ENCODE data around the gene NUDT4B. TPM values are rescaled to one million over a fixed set of nuclear protein-coding genes. Genes with fewer than 3 reads are reported as not detected.
"Not testable (repeated sequence)": the region's sequence is repeated elsewhere in the genome, so short reads cannot be mapped to it uniquely, and the experiment has no call there.

The NUDT4B gene
- polyA plus RNA-seq, 3 donors = 7.7 to 17.4 (median 8.4) TPM

DNA sequence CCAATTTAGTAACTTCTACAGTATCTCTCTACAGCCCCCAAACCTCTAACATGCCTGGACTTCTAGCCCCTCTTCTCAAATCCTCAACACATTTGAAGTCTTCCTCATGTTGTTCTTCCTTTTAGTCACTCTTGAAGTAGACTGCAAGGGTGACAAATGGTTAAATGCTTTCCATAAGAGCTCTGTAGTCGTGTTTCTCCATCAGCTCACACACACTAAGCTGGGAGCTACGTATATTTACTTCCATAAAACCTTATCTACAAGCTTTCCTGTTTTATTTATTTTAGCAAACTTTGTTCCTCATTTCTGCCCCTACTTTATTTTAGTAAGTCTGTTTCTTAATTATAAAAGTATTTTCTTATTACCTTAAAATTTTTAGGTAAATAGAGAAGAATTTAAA is 19.0 kb upstream of the NUDT4B start:
- H3K27ac ChIP-seq (ENCODE audit: low read depth in 1 of 2, low read length in 2 of 2); H3K4me1 ChIP-seq (ENCODE audit: control insufficient read depth in 1 of 2, insufficient read depth in 2 of 2, low read length in 2 of 2); H3K36me3 Mint-ChIP-seq; H3K4me2 ChIP-seq (replicated peaks; ENCODE audit: extremely low read depth, low read length, poor library complexity, severe bottlenecking); H3K9me3 Mint-ChIP-seq; H3K9me3 ChIP-seq (replicated peaks in 1 of 2; ENCODE audit: control insufficient read depth in 1 of 2, insufficient read depth in 1 of 2, low read length in 2 of 2); H3K27ac Mint-ChIP-seq; H3K9ac ChIP-seq (ENCODE audit: insufficient read depth, low read length, poor library complexity, severe bottlenecking); H3K27me3 ChIP-seq (ENCODE audit: control insufficient read depth in 2 of 2, insufficient read depth in 2 of 2, low read length in 2 of 2); H2AFZ ChIP-seq (ENCODE audit: insufficient read depth, low read depth, low read length, poor library complexity, severe bottlenecking); H3K27me3 Mint-ChIP-seq (ENCODE audit: low read depth in 3 of 3); intact Hi-C loops (cut with micrococcal nuclease); H3K36me3 ChIP-seq (replicated peaks in 1 of 2; ENCODE audit: control insufficient read depth in 1 of 2, insufficient read depth in 2 of 2, low read length in 2 of 2); DNase-seq; H3K79me2 ChIP-seq (ENCODE audit: insufficient read depth, low read length); H3K4me3 ChIP-seq (replicated peaks in 1 of 3; ENCODE audit: low read depth in 2 of 3, low read length in 3 of 3); H3K4me1 Mint-ChIP-seq; H4K20me1 ChIP-seq (ENCODE audit: insufficient read depth, low read length); H3K4me3 Mint-ChIP-seq: not testable (repeated sequence)
- no CpG with 5 or more reads among the region's 2 CpGs for WGBS (ENCODE audit: insufficient coverage)

- H3K27me3 Mint-ChIP-seq (ENCODE audit: low read depth in 3 of 3); H3K27ac ChIP-seq (ENCODE audit: low read depth in 1 of 2, low read length in 2 of 2); H3K4me3 Mint-ChIP-seq; DNase-seq; H3K4me1 ChIP-seq (ENCODE audit: control insufficient read depth in 1 of 2, insufficient read depth in 2 of 2, low read length in 2 of 2); H3K27ac Mint-ChIP-seq; H3K4me3 ChIP-seq (replicated peaks in 1 of 3; ENCODE audit: low read depth in 2 of 3, low read length in 3 of 3); intact Hi-C loops (cut with micrococcal nuclease); H3K79me2 ChIP-seq (ENCODE audit: insufficient read depth, low read length); H3K4me2 ChIP-seq (replicated peaks; ENCODE audit: extremely low read depth, low read length, poor library complexity, severe bottlenecking); H4K20me1 ChIP-seq (ENCODE audit: insufficient read depth, low read length); H3K9me3 ChIP-seq (replicated peaks in 1 of 2; ENCODE audit: control insufficient read depth in 1 of 2, insufficient read depth in 1 of 2, low read length in 2 of 2); H3K27me3 ChIP-seq (ENCODE audit: control insufficient read depth in 2 of 2, insufficient read depth in 2 of 2, low read length in 2 of 2); H2AFZ ChIP-seq (ENCODE audit: insufficient read depth, low read depth, low read length, poor library complexity, severe bottlenecking); H3K36me3 ChIP-seq (replicated peaks in 1 of 2; ENCODE audit: control insufficient read depth in 1 of 2, insufficient read depth in 2 of 2, low read length in 2 of 2); H3K4me1 Mint-ChIP-seq; H3K9ac ChIP-seq (ENCODE audit: insufficient read depth, low read length, poor library complexity, severe bottlenecking); H3K36me3 Mint-ChIP-seq; H3K9me3 Mint-ChIP-seq: not testable (repeated sequence)
- no CpG with 5 or more reads among the region's 4 CpGs for WGBS (ENCODE audit: insufficient coverage)
These were observed 16.3 kb upstream of the NUDT4B start for GRCh38 chr1:148732277-148732676.

DNA sequence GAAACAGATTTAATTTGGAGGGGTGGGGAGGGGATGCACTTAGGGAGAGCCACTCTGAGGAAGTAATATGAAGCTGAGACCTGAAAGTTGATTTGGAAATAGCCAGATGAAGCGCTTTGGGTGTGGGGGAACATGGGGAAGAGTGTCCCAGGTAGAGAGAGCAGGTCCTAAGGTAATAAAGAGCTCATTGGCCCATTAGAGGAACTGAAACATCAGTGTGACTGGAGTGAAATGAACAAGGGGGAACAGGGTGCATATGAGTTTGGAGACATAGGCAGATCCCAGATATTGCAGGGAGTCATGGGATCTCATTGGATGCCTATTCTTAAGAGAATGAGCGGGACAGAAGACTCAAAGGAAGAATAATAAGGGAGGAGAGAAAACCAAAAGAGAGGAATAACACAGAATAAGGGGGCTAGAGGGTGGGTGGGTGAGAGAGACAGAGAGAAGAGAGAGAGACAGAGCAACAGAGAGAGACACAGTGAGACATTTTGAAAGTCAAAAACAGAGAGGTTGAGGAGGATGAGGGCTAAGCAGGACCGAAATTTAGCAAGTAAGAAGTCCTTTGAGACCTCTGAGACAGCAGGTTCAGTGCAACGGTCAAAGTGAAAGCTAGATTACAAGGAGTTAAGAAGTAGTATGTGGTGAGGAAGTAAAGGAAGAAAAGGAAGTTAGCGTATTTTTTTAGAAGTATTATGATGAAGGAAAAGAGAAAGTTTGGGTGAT is 14.8 kb upstream of the NUDT4B start:
- H3K4me3 Mint-ChIP-seq; H3K4me1 ChIP-seq (ENCODE audit: control insufficient read depth in 1 of 2, insufficient read depth in 2 of 2, low read length in 2 of 2); H3K27me3 ChIP-seq (ENCODE audit: control insufficient read depth in 2 of 2, insufficient read depth in 2 of 2, low read length in 2 of 2); H3K27ac Mint-ChIP-seq; H3K4me1 Mint-ChIP-seq; H3K27me3 Mint-ChIP-seq (ENCODE audit: low read depth in 3 of 3); H3K79me2 ChIP-seq (ENCODE audit: insufficient read depth, low read length); H2AFZ ChIP-seq (ENCODE audit: insufficient read depth, low read depth, low read length, poor library complexity, severe bottlenecking); intact Hi-C loops (cut with micrococcal nuclease); H3K4me2 ChIP-seq (replicated peaks; ENCODE audit: extremely low read depth, low read length, poor library complexity, severe bottlenecking); H3K36me3 Mint-ChIP-seq; DNase-seq; H3K36me3 ChIP-seq (replicated peaks in 1 of 2; ENCODE audit: control insufficient read depth in 1 of 2, insufficient read depth in 2 of 2, low read length in 2 of 2); H3K9me3 ChIP-seq (replicated peaks in 1 of 2; ENCODE audit: control insufficient read depth in 1 of 2, insufficient read depth in 1 of 2, low read length in 2 of 2); H3K4me3 ChIP-seq (replicated peaks in 1 of 3; ENCODE audit: low read depth in 2 of 3, low read length in 3 of 3); H4K20me1 ChIP-seq (ENCODE audit: insufficient read depth, low read length); H3K9me3 Mint-ChIP-seq; H3K9ac ChIP-seq (ENCODE audit: insufficient read depth, low read length, poor library complexity, severe bottlenecking); H3K27ac ChIP-seq (ENCODE audit: low read depth in 1 of 2, low read length in 2 of 2): not testable (repeated sequence)
- whole genome bisulfite sequencing (ENCODE audit: insufficient coverage) = no CpG with 5 or more reads among the region's 5 CpGs

DNA sequence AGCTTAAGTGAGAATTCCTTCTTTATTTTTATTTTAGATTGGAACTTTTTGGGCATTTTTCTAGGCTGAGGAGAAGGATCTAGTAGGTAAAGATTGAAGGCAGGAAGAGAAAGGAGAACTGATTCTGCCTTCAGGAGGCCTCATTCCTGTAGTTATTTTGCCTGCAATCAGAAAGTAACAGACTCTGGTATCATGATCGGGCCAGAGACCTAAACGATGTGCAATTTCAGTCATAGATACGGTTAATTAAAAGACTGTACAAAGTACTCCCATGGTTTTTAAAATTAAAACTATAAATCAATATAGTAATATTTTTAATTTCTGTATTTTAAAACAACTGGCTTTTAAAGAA is 14.3 kb upstream of the NUDT4B start:
- intact Hi-C loops (cut with micrococcal nuclease); H3K9me3 ChIP-seq (replicated peaks in 1 of 2; ENCODE audit: control insufficient read depth in 1 of 2, insufficient read depth in 1 of 2, low read length in 2 of 2); H3K4me1 Mint-ChIP-seq; H3K4me3 Mint-ChIP-seq; H3K79me2 ChIP-seq (ENCODE audit: insufficient read depth, low read length); H3K27me3 ChIP-seq (ENCODE audit: control insufficient read depth in 2 of 2, insufficient read depth in 2 of 2, low read length in 2 of 2); H3K36me3 ChIP-seq (replicated peaks in 1 of 2; ENCODE audit: control insufficient read depth in 1 of 2, insufficient read depth in 2 of 2, low read length in 2 of 2); H4K20me1 ChIP-seq (ENCODE audit: insufficient read depth, low read length); H3K4me1 ChIP-seq (ENCODE audit: control insufficient read depth in 1 of 2, insufficient read depth in 2 of 2, low read length in 2 of 2); H3K27ac ChIP-seq (ENCODE audit: low read depth in 1 of 2, low read length in 2 of 2); H3K27me3 Mint-ChIP-seq (ENCODE audit: low read depth in 3 of 3); H3K27ac Mint-ChIP-seq; DNase-seq; H2AFZ ChIP-seq (ENCODE audit: insufficient read depth, low read depth, low read length, poor library complexity, severe bottlenecking); H3K9me3 Mint-ChIP-seq; H3K36me3 Mint-ChIP-seq; H3K4me3 ChIP-seq (replicated peaks in 1 of 3; ENCODE audit: low read depth in 2 of 3, low read length in 3 of 3); H3K9ac ChIP-seq (ENCODE audit: insufficient read depth, low read length, poor library complexity, severe bottlenecking); H3K4me2 ChIP-seq (replicated peaks; ENCODE audit: extremely low read depth, low read length, poor library complexity, severe bottlenecking): not testable (repeated sequence)
- no CpG with 5 or more reads among the region's 3 CpGs for WGBS (ENCODE audit: insufficient coverage)

All from CD14-positive monocyte (primary cell).